ENCODE results near the gene MRPL36.

MRPL36 gene

GRCh38 chr5:1797103-1797800 lies 2.4 kb downstream of the MRPL36 start:
- no peak overlapping the region for H3K4me3 ChIP-seq (ENCODE audit: low read depth, low read length)
- no peak for TF ChIP-seq CTCF (IDR thresholded peaks at IDR 0.05; ENCODE audit: low read depth, low read length)

GRCh38 chr5:1796371-1797102 lies 3.1 kb downstream of the MRPL36 start:
- TF ChIP-seq CTCF (IDR thresholded peaks at IDR 0.05; ENCODE audit: low read depth, low read length): no peak
- no peak overlapping the region for H3K4me3 ChIP-seq (ENCODE audit: low read depth, low read length)

- no peak overlapping the region for H3K4me3 ChIP-seq (ENCODE audit: low read depth, low read length)
- no peak for TF ChIP-seq CTCF (IDR thresholded peaks at IDR 0.05; ENCODE audit: low read depth, low read length)
Measured at GRCh38 chr5:1795931-1796330, 3.7 kb downstream of the MRPL36 start.

- no peak overlapping the region for H3K4me3 ChIP-seq (ENCODE audit: low read depth, low read length)
- TF ChIP-seq CTCF (IDR thresholded peaks at IDR 0.05; ENCODE audit: low read depth, low read length): no peak
Measured at GRCh38 chr5:1795506-1795905, 4.1 kb downstream of the MRPL36 start.

- TF ChIP-seq CTCF (IDR thresholded peaks at IDR 0.05; ENCODE audit: low read depth, low read length): no peak
- no peak overlapping the region for H3K4me3 ChIP-seq (ENCODE audit: low read depth, low read length)
Measured at GRCh38 chr5:1794901-1795290, 4.7 kb downstream of the MRPL36 start.

- H3K4me3 ChIP-seq (ENCODE audit: low read depth, low read length): no peak overlapping the region
- no peak for TF ChIP-seq CTCF (IDR thresholded peaks at IDR 0.05; ENCODE audit: low read depth, low read length)
Measured at GRCh38 chr5:1793966-1794900, 5.4 kb downstream of the MRPL36 start.

Data from WI38 (cell line).